Umbilical cord (tissue), 2 donors: ENCODE data around the gene LYPD3. TPM values are rescaled to one million over a fixed set of nuclear protein-coding genes. Genes with fewer than 3 reads are reported as not detected.

Experiments used
- DNase-seq: peaks from one replicate; pipeline ENCODE4 v3.0.0-alpha.2; 2015; ENCODE audit warnings: low spot score
- total RNA-seq: library from RNA; depleted of rRNA; stranded (reverse); fragments of >200 nt; gene quantifications from one replicate; pipeline ENCODE4 v1.2.3, GENCODE V29; 2014; ENCODE audit warnings: low replicate concordance; ENCODE audit not compliant: insufficient read depth

Gene LYPD3
- total RNA-seq, 1 donor from 2014 or later, result 13.0 TPM

- no peak for DNase-seq
Measured at GRCh38 chr19:43433358-43433673, 32.1 kb downstream of the LYPD3 start.

- no peak for DNase-seq
Measured at GRCh38 chr19:43430976-43431375, 34.4 kb downstream of the LYPD3 start.

- DNase-seq, result peak; percentile 25
Measured at GRCh38 chr19:43430142-43430710, 35.2 kb downstream of the LYPD3 start.

GRCh38 chr19:43429395-43429794, 36.0 kb downstream of the LYPD3 start:
- DNase-seq, result no peak

GRCh38 chr19:43425567-43426392, 39.6 kb downstream of the LYPD3 start:
- DNase-seq, result peak; percentile 7

GRCh38 chr19:43423779-43424178, 41.6 kb downstream of the LYPD3 start:
- no peak for DNase-seq

- DNase-seq, result no peak
Measured at GRCh38 chr19:43422689-43423066, 42.7 kb downstream of the LYPD3 start.

GRCh38 chr19:43422000-43422688, 43.3 kb downstream of the LYPD3 start:
- DNase-seq, result no peak

GRCh38 chr19:43420954-43421353, 44.5 kb downstream of the LYPD3 start:
- no peak for DNase-seq

GRCh38 chr19:43416951-43417623, 48.3 kb downstream of the LYPD3 start:
- DNase-seq, result no peak

- DNase-seq, result no peak
Measured at GRCh38 chr19:43414554-43414953, 50.9 kb downstream of the LYPD3 start, which contains the start of gene TEX101. Gene TEX101 (plus strand): TSS chr19:43414890. CDS start chr19:43415920, 1,030 bp downstream.

- DNase-seq, result no peak
Measured at GRCh38 chr19:43412441-43412840, 53.0 kb downstream of the LYPD3 start.

Other genes starting within 250 kb of the LYPD3 start
- gene PSG9, start 196.1 kb downstream of the LYPD3 start, total RNA-seq, result 1.7 TPM
- gene CD177, start 111.9 kb downstream of the LYPD3 start, total RNA-seq, result 1.2 TPM
- not detected for gene TEX101, start 50.7 kb downstream of the LYPD3 start, total RNA-seq
- 7.0 TPM for gene PHLDB3, start 39.1 kb upstream of the LYPD3 start, total RNA-seq
- gene ETHE1, start 61.6 kb upstream of the LYPD3 start, total RNA-seq, result 33.7 TPM
- 0.24 TPM for gene ZNF575, start 67.6 kb upstream of the LYPD3 start, total RNA-seq
- 6.0 TPM for gene XRCC1, start 109.9 kb upstream of the LYPD3 start, total RNA-seq
- gene PINLYP, start 110.2 kb upstream of the LYPD3 start, total RNA-seq, result 17.3 TPM
- 17.6 TPM for gene IRGQ, start 130.5 kb upstream of the LYPD3 start, total RNA-seq
- gene ZNF576, start 131.0 kb upstream of the LYPD3 start, total RNA-seq, result 15.9 TPM
- gene SRRM5, start 146.5 kb upstream of the LYPD3 start, total RNA-seq, result 0.24 TPM
- 18.8 TPM for gene ZNF428, start 154.0 kb upstream of the LYPD3 start, total RNA-seq
- 2.9 TPM for gene CADM4, start 174.2 kb upstream of the LYPD3 start, total RNA-seq
- 30.1 TPM for gene PLAUR, start 204.6 kb upstream of the LYPD3 start, total RNA-seq